ENCODE data around the gene CCDC28B. TPM values are rescaled to one million over a fixed set of nuclear protein-coding genes. Genes with fewer than 3 reads are reported as not detected.

The CCDC28B gene
- total and polyA plus RNA-seq, 2 of the 13 experiments (the other 11 are each of a cell fraction or from before 2014, with no cell fraction given), result 2.6 to 3.5 TPM

DNA sequence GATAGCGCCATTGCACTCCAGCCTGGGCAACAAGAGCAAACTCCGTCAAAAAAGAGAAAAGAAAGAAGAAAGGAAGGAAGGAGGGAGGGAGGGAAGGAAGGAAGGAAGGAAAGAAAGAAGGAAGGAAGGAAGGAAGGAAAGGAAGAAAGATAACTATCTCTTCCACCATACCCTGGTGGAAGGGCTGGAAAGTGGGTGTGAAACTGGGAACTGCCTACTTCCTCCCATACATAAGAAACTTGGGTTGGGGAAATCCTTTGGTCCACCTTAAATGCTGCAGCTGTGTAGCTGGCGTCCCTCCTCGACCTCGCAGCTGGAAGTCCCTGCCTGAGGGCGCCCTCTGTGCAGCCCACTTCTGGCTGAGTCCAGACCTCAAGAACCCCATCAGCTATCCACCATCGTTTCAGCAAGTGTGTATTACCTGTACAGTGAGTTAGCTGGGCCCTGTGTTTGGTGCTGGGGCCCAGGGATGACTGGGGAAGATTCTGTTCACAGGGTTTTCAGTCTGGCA is 42.0 kb downstream of the CCDC28B start:
- ChIA-PET CTCF (ENCODE audit: low intra/inter-chr PET ratio, low total read pairs) (no interaction called here), POLR2A (interaction anchor here (0.8 to 2.5 kb wide), 11 partner anchors 9 to 109 kb away, joined by 3 to 14 read pairs (median 8); partner anchors contain the start of genes LCK, MARCKSL1 and TXLNA)
- Histone ChIP-seq H3K9me3 (ENCODE audit: low read length) (no peaks in the 10 kb centered on the region), H3K27me3 (ENCODE audit: control insufficient read depth in 1 of 2, insufficient read depth in 2 of 2, low read length in 2 of 2) (no peaks in the 10 kb centered on the region), H4K20me1 (ENCODE audit: insufficient read depth, low read length) (no peaks in the 10 kb centered on the region), H3K9ac (ENCODE audit: insufficient read depth, low read depth, low read length) (no peak overlapping the region), H3K27ac (ENCODE audit: extremely low read length, insufficient read depth, low read length) (no peak overlapping the region), H2AFZ (ENCODE audit: low read length) (peak overlapping the region; percentile 46), H3K4me2 (ENCODE audit: low read depth, low read length) (peak overlapping the region; percentile 74), H3K36me3 (replicated peaks in 1 of 2; ENCODE audit: control insufficient read depth in 1 of 2, insufficient read depth in 2 of 2, low read length in 2 of 2) (no peaks in the 10 kb centered on the region), H3K4me3 (replicated peaks in 1 of 3; ENCODE audit: insufficient read depth in 1 of 3, low read depth in 2 of 3, low read length in 3 of 3) (peak overlapping the region in 1 of 3 experiments; percentile 30; a peak in 1 of 6 replicates), H3K79me2 (ENCODE audit: insufficient read depth, low read length) (no peaks in the 10 kb centered on the region), H3K4me1 (ENCODE audit: insufficient read depth, low read length) (peaks cover 53% of the 10 kb centered on the region)
- FAIRE-seq (peak; percentile 12), DNase-seq (ENCODE audit: low spot score) (no peak), ATAC-seq (peak; percentile 51)
- WGBS (ENCODE audit: low lambda C conversion rate), result 92% methylated on average over 2 of the region's 7 CpGs
- no TSS peak for BruUV-seq (replicated peaks)
- in situ Hi-C loops (cut with HindIII; ENCODE audit: extremely low pct_ligation_motif_present, low pct_unique_long_range_greater_than_20kb) (no loop called here), intact Hi-C loops (cut with micrococcal nuclease; ENCODE audit: unreplicated experiment) (no loop called here)
- TF ChIP-seq PHF8 (CRISPR knock-in tag; IDR thresholded peaks at IDR 0.05) (no peak), HMGXB4 (CRISPR knock-in tag; IDR thresholded peaks at IDR 0.05; ENCODE audit: borderline replicate concordance in 1 of 2, low read depth in 1 of 2) (peak in 1 of 2 experiments; percentile 23; a peak in 1 of 4 replicates), STAT5B (CRISPR knock-in tag; IDR thresholded peaks at IDR 0.05) (no peak), JUN (CRISPR knock-in tag; IDR thresholded peaks at IDR 0.05) (no peak), ZNF441 (CRISPR knock-in tag; IDR thresholded peaks at IDR 0.05; ENCODE audit: borderline replicate concordance) (no peak), MAX (IDR thresholded peaks at IDR 0.05) (peak; percentile 21; the same call in 1 of the 2 replicates), ZNF274 (CRISPR knock-in tag; IDR thresholded peaks at IDR 0.05) (no peak), ZNF3 (CRISPR knock-in tag; IDR thresholded peaks at IDR 0.05) (no peak), ZNF598 (CRISPR knock-in tag; IDR thresholded peaks at IDR 0.05; ENCODE audit: borderline replicate concordance) (no peak), PRPF4 (IDR thresholded peaks at IDR 0.05; ENCODE audit: low read depth, low read length, poor library complexity, severe bottlenecking) (no peak), SOX5 (CRISPR knock-in tag; IDR thresholded peaks at IDR 0.05; ENCODE audit: borderline replicate concordance) (no peak)
- TF ChIP-seq, protein P1, sequence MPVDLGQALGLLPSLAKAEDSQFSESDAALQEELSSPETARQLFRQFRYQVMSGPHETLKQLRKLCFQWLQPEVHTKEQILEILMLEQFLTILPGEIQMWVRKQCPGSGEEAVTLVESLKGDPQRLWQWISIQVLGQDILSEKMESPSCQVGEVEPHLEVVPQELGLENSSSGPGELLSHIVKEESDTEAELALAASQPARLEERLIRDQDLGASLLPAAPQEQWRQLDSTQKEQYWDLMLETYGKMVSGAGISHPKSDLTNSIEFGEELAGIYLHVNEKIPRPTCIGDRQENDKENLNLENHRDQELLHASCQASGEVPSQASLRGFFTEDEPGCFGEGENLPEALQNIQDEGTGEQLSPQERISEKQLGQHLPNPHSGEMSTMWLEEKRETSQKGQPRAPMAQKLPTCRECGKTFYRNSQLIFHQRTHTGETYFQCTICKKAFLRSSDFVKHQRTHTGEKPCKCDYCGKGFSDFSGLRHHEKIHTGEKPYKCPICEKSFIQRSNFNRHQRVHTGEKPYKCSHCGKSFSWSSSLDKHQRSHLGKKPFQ (CRISPR knock-in tag; IDR thresholded peaks at IDR 0.05; ENCODE audit: insufficient replicate concordance), result no peak
- TF ChIP-seq, protein P2, sequence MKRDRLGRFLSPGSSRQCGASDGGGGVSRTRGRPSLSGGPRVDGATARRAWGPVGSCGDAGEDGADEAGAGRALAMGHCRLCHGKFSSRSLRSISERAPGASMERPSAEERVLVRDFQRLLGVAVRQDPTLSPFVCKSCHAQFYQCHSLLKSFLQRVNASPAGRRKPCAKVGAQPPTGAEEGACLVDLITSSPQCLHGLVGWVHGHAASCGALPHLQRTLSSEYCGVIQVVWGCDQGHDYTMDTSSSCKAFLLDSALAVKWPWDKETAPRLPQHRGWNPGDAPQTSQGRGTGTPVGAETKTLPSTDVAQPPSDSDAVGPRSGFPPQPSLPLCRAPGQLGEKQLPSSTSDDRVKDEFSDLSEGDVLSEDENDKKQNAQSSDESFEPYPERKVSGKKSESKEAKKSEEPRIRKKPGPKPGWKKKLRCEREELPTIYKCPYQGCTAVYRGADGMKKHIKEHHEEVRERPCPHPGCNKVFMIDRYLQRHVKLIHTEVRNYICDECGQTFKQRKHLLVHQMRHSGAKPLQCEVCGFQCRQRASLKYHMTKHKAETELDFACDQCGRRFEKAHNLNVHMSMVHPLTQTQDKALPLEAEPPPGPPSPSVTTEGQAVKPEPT (CRISPR knock-in tag; IDR thresholded peaks at IDR 0.05; ENCODE audit: low read depth), result peak; percentile 100
- TF ChIP-seq, protein P3, sequence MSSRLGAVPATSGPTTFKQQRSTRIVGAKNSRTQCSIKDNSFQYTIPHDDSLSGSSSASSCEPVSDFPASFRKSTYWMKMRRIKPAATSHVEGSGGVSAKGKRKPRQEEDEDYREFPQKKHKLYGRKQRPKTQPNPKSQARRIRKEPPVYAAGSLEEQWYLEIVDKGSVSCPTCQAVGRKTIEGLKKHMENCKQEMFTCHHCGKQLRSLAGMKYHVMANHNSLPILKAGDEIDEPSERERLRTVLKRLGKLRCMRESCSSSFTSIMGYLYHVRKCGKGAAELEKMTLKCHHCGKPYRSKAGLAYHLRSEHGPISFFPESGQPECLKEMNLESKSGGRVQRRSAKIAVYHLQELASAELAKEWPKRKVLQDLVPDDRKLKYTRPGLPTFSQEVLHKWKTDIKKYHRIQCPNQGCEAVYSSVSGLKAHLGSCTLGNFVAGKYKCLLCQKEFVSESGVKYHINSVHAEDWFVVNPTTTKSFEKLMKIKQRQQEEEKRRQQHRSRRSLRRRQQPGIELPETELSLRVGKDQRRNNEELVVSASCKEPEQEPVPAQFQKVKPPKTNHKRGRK (CRISPR knock-in tag; IDR thresholded peaks at IDR 0.05), result 0 out of 2 replicates have a peak, but pooled peaks have one; percentile 75
- TF ChIP-seq, protein P4, sequence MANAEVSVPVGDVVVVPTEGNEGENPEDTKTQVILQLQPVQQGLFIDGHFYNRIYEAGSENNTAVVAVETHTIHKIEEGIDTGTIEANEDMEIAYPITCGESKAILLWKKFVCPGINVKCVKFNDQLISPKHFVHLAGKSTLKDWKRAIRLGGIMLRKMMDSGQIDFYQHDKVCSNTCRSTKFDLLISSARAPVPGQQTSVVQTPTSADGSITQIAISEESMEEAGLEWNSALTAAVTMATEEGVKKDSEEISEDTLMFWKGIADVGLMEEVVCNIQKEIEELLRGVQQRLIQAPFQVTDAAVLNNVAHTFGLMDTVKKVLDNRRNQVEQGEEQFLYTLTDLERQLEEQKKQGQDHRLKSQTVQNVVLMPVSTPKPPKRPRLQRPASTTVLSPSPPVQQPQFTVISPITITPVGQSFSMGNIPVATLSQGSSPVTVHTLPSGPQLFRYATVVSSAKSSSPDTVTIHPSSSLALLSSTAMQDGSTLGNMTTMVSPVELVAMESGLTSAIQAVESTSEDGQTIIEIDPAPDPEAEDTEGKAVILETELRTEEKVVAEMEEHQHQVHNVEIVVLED (CRISPR knock-in tag; IDR thresholded peaks at IDR 0.05; ENCODE audit: borderline replicate concordance), result peak; percentile 29; the same call in 1 of the 2 replicates
